NCI-H128 (cell line): ENCODE results near the gene TSNAX.
"Not testable (repeated sequence)": the region's sequence is repeated elsewhere in the genome, so short reads cannot be mapped to it uniquely, and the experiment has no call there.

Experiments
- DNase-seq: peaks from one replicate; lab custom pipeline; 2025; ENCODE audit not compliant: unreplicated experiment; lab: John Stamatoyannopoulos, UW

TSNAX gene

DNA sequence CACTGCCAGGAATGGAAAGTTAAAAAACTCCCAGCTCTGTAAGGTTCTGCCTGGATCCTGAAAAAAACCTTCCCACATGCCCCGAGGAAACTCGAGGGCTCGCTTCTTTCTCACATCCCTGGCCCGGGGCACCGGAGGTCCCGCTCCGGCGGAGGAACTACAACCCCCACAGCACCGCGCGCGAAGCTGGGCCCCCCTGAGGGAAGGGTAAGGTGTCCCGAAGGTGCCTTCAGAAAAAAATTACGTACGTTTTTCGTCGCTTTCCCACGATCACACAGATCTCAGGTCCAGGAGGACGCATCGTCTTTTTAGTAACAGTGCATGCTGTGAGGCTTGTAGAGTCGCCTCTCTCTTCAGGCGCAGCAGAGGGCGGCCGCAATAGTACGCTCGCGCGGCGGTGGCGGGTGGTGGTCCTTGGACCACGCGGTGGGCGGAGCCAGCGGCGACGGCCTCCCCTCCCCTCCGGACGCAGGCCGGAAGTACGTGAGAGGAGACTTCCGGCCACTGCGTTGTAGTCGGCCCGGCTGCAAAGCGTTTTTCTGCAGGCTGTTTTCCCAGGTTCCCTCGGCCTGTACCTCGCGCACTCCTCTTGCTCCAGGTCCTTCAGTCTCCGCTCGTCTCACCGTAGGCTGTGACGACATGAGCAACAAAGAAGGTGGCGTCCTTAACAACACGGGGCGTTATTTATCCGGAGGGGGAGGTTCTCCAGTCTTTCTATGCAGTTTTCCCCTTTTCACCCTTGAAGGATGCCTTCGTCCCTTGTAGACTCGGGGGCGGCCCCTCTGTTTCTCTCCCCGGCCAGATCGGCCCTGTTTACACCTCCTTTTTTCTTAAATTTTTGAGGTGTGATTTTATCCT is at the start of gene TSNAX:
TSS of gene TSNAX (plus strand) at position 498 of the 858 bp plus-strand sequence. CDS start at position 640, 142 bp downstream.
- peak; percentile 95 for DNase-seq

GRCh38 chr1:231478811-231479210 is 49.7 kb upstream of the TSNAX start:
- no peak for DNase-seq

DNA sequence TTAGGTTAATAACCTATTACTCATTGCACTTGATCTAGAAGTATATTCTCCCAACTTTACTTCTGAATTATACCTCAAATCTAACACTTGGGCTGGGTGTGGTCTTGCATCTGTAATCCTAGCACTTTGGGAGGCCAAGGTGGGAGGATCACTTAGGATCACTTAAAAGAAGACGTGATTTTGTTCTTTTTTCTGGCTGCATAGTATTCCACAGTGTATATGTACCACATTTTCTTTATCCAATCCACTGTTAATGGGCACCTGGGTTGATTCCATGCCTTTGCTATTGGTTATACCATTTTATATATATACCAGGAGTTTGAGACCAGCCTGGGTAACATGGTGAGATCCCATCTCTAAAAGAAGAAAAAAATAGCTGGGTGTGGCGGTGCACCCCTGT is 48.5 kb upstream of the TSNAX start:
- DNase-seq, result no peak

DNA sequence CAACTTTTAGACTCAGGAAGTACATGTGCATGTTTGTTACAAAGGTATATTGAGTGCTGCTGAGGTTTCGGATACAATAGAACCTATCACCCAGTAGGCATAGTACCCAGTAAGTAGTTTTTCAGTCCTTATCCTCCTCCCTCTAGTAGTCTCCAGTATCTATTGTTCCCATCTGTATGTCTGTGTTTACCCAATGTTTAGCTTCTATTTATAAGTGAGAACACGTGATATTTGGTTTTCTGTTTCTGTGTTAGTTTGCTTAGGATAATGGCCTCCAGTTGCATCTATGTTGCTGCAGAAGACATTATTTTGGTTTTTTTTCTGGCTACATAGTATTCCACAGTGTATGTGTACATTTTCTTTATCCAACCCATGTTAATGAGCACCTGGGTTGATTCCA is 47.2 kb upstream of the TSNAX start:
- DNase-seq, result no peak

GRCh38 chr1:231485029-231485784 is 43.3 kb upstream of the TSNAX start:
- no peak for DNase-seq

GRCh38 chr1:231487019-231487418 is 41.5 kb upstream of the TSNAX start:
- DNase-seq, result no peak

- DNase-seq, result no peak
These were observed 40.6 kb upstream of the TSNAX start for GRCh38 chr1:231487910-231488309.

GRCh38 chr1:231493421-231494185 is 34.9 kb upstream of the TSNAX start:
- DNase-seq, result no peak

GRCh38 chr1:231494439-231495110 is 33.9 kb upstream of the TSNAX start:
- DNase-seq, result no peak

- no peak for DNase-seq
These were observed 30.8 kb upstream of the TSNAX start for GRCh38 chr1:231497629-231498152.

DNA sequence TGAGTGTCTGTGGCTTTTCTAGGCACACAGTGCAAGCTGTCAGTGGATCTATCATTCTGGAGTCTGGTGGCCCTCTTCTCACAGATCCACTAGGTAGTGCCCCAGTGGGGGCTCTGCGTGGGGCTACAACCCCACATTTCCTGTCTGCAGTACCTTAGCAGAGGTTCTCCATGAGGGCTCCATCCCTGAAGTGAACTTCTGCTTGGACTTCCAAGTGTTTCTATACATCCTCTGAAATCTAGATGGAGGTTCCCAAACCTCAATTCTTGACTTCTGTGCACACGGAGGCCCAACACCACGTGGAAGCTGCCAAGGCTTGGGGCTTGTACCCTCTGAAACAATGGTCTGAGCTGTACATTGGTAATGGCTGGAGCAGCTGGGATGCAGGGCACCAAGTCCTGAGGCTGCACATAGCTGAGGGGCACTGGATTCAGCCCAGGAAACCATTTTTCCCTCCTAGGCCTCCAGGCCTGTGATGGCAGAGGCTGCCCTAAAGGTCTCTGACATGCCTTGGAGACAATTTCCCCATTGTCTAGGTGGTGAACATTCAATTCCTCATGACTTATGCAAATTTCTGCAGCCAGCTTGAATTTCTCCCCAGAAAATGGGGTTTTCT is 29.2 kb upstream of the TSNAX start:
- DNase-seq, result no peak

DNA sequence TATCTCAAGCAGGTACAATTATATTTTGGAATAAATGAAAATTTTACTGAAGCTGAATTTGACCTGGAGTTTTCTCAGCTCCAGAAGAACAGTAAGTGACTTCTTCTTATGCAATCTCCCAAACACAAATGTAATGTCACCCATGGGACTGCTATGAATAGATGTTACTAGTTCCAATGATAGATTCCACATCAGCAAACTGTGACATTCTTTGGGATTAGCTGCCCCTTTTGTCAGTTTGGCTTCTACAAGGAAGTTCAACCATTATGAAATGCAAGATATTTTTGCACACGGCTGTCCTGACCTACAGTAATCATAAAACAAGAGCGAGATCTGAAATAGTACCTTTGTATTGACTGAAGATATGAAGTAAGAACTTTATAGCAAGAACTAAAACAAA is 27.8 kb upstream of the TSNAX start:
- DNase-seq, result no peak

- DNase-seq, result not testable (repeated sequence)
These were observed 25.3 kb upstream of the TSNAX start for GRCh38 chr1:231503168-231503567.

GRCh38 chr1:231507476-231508355 is 20.8 kb upstream of the TSNAX start:
- DNase-seq, result no peak

- no peak for DNase-seq
These were observed 20.0 kb upstream of the TSNAX start for GRCh38 chr1:231508497-231508896.

- no peak for DNase-seq
These were observed 19.5 kb upstream of the TSNAX start for GRCh38 chr1:231508941-231509340.

DNA sequence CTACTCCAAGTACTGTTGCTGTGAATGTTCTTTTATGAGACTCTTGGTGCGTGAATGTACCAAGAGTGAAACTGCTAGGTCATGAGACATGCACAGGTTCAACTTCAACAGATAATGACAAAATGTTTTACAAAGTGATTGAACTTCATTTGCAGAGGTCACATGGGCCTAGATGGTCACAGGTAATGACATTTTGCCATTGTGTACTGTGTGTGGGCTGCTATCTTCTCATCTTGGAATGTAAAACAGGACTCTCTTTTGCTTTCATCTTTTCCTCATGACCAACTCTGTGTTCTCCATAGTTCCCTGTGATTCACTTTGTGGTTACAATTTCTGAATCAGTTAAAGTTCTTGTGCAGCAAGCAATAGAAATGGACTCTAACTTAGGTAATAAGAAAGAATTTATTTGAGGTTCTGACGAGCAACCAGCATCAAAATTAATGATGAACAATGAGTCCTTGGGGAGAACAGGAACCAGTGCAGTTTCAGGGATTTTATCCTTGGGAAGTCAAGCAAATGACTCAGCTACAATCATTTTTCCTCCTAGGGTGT is 16.2 kb upstream of the TSNAX start:
- DNase-seq, result no peak

GRCh38 chr1:231515748-231516147 is 12.7 kb upstream of the TSNAX start:
- no peak for DNase-seq

- no peak for DNase-seq
These were observed 11.4 kb upstream of the TSNAX start for GRCh38 chr1:231517076-231517475.
